Measurements from ENCODE around the gene SUCNR1.
"Not testable (repeated sequence)": the region's sequence is repeated elsewhere in the genome, so short reads cannot be mapped to it uniquely, and the experiment has no call there.

SUCNR1 gene

DNA sequence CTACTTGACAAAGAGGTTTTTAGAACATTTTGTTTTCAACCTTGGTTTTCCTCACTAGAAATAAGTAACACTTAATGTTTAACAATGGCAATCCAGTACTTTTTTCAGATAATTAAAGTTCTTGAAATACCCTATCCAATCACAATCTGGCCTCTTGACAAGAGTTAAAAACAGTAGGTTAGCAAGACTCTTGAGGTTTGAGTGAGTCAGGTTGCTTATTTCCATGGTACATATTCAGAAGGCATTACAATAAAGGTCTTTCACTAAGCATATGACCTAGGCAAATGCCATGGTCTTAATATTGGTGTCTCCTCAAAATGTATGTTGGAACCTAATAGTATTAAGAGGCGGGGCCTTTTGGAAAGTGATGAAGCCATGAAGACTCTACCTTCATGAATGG lies 5.6 kb downstream of the SUCNR1 start:
- TF ChIP-seq JUND (IDR thresholded peaks at IDR 0.05; ENCODE audit: low read depth), result no peak
- no peak for DNase-seq (ENCODE audit: low read depth in 1 of 2, low spot score in 1 of 2)
- in situ Hi-C loops (cut with HindIII; ENCODE audit: low pct_unique_long_range_greater_than_20kb, low sequenced_read_pairs), result no loop called here

- in situ Hi-C loops (cut with HindIII; ENCODE audit: low pct_unique_long_range_greater_than_20kb, low sequenced_read_pairs), result no loop called here
- DNase-seq (ENCODE audit: low read depth in 1 of 2, low spot score in 1 of 2), result no peak
- TF ChIP-seq JUND (IDR thresholded peaks at IDR 0.05; ENCODE audit: low read depth), result no peak
These were observed 6.4 kb downstream of the SUCNR1 start for GRCh38 chr3:151879679-151880415.

DNA sequence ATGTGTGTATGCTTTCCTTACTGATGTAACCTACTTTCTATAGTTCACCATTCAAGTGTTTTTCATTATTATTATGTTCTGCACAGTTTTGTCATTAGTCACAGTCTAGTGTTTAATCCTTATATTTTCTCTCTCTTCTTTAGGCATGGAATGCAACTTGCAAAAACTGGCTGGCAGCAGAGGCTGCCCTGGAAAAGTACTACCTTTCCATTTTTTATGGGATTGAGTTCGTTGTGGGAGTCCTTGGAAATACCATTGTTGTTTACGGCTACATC lies 6.9 kb downstream of the SUCNR1 start:
- TF ChIP-seq JUND (IDR thresholded peaks at IDR 0.05; ENCODE audit: low read depth), result no peak
- DNase-seq (ENCODE audit: low read depth in 1 of 2, low spot score in 1 of 2), result no peak
- in situ Hi-C loops (cut with HindIII; ENCODE audit: low pct_unique_long_range_greater_than_20kb, low sequenced_read_pairs), result no loop called here

GRCh38 chr3:151881137-151881536 lies 7.7 kb downstream of the SUCNR1 start:
- in situ Hi-C loops (cut with HindIII; ENCODE audit: low pct_unique_long_range_greater_than_20kb, low sequenced_read_pairs), result no loop called here
- no peak for TF ChIP-seq JUND (IDR thresholded peaks at IDR 0.05; ENCODE audit: low read depth)
- no peak for DNase-seq (ENCODE audit: low read depth in 1 of 2, low spot score in 1 of 2)

GRCh38 chr3:151885397-151885796 lies 12.0 kb downstream of the SUCNR1 start:
- DNase-seq (ENCODE audit: low read depth in 1 of 2, low spot score in 1 of 2); in situ Hi-C loops (cut with HindIII; ENCODE audit: low pct_unique_long_range_greater_than_20kb, low sequenced_read_pairs): not testable (repeated sequence)

DNA sequence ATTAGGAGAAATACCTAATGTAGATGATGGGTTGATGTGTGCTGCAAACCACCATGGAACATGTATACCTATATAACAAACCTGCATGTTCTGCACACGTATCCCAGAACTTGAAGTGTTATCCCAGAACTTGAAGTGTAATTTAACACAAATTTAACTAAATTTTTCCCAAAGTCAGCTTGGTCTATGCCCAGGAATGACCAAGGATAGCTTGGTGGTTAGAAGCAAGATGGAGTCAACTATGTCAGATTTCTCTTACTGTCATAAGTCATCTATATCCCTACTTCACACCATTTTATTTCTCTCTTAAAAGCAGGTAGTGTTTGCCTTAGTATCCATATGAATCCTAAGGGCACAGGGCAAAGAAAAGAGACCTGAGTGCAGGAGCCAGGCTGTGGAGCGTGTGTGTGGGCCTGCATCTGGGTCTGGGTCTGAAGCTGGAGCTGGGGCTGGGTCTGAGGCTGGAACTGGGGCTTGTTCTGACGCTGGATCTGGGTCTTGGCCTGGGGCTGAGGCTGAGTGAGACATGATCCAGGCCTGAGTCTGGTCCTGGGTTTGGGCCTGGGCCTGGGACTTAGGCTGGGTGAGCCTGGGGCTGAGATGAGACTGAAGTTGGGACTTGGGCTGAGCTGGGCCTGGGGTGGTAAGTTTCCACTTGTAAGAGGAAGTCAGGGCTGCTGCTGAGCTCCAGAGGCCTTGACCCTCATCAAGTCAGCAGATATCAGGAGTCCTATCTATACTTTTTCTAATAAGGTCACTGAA lies 14.2 kb downstream of the SUCNR1 start:
- DNase-seq (ENCODE audit: low read depth in 1 of 2, low spot score in 1 of 2); in situ Hi-C loops (cut with HindIII; ENCODE audit: low pct_unique_long_range_greater_than_20kb, low sequenced_read_pairs): not testable (repeated sequence)

GRCh38 chr3:151890721-151891141 lies 17.3 kb downstream of the SUCNR1 start:
- in situ Hi-C loops (cut with HindIII; ENCODE audit: low pct_unique_long_range_greater_than_20kb, low sequenced_read_pairs), result no loop called here
- no peak for TF ChIP-seq JUND (IDR thresholded peaks at IDR 0.05; ENCODE audit: low read depth)
- DNase-seq (ENCODE audit: low read depth in 1 of 2, low spot score in 1 of 2), result peak in 1 of 2 experiments; percentile 74

GRCh38 chr3:151891721-151892120 lies 18.3 kb downstream of the SUCNR1 start:
- no peak for TF ChIP-seq JUND (IDR thresholded peaks at IDR 0.05; ENCODE audit: low read depth)
- in situ Hi-C loops (cut with HindIII; ENCODE audit: low pct_unique_long_range_greater_than_20kb, low sequenced_read_pairs), result no loop called here
- no peak for DNase-seq (ENCODE audit: low read depth in 1 of 2, low spot score in 1 of 2)

DNA sequence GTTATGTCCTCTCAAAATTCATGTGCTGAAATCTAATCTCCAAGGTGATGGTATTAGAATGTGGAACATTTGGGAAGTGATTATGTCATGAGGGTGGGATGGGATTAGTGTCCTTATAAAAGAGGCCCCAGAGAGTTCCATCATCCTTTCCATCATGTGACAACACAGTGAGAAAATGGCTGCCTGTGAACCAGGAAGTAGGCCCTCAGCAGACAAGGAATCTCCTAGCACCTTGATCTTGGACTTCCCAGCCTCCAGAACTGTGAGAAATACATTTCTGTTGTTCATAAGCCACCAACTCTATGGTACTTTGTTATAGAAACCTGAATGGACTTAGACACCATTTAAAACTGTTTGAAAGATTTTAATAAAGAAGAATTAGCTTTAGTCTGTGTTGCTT lies 20.8 kb downstream of the SUCNR1 start:
- TF ChIP-seq JUND (IDR thresholded peaks at IDR 0.05; ENCODE audit: low read depth), result no peak
- no peak for DNase-seq (ENCODE audit: low read depth in 1 of 2, low spot score in 1 of 2)
- in situ Hi-C loops (cut with HindIII; ENCODE audit: low pct_unique_long_range_greater_than_20kb, low sequenced_read_pairs), result no loop called here

- in situ Hi-C loops (cut with HindIII; ENCODE audit: low pct_unique_long_range_greater_than_20kb, low sequenced_read_pairs), result no loop called here
- no peak for DNase-seq (ENCODE audit: low read depth in 1 of 2, low spot score in 1 of 2)
- TF ChIP-seq JUND (IDR thresholded peaks at IDR 0.05; ENCODE audit: low read depth), result no peak
These were observed 22.2 kb downstream of the SUCNR1 start for GRCh38 chr3:151895478-151896241.

- in situ Hi-C loops (cut with HindIII; ENCODE audit: low pct_unique_long_range_greater_than_20kb, low sequenced_read_pairs), result no loop called here
- DNase-seq (ENCODE audit: low read depth in 1 of 2, low spot score in 1 of 2), result no peak
- TF ChIP-seq JUND (IDR thresholded peaks at IDR 0.05; ENCODE audit: low read depth), result no peak
These were observed 23.0 kb downstream of the SUCNR1 start for GRCh38 chr3:151896246-151897012.

DNA sequence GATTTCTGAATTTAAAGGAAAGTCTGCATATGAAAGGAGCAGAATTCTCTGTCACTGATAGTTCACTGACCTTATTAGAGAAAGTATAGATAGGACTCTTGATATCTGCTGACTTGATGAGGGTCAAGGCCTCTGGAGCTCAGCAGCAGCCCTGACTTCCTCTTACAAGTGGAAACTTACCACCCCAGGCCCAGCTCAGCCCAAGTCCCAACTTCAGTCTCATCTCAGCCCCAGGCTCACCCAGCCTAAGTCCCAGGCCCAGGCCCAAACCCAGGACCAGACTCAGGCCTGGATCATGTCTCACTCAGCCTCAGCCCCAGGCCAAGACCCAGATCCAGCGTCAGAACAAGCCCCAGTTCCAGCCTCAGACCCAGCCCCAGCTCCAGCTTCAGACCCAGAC lies 24.7 kb downstream of the SUCNR1 start:
- DNase-seq (ENCODE audit: low read depth in 1 of 2, low spot score in 1 of 2); in situ Hi-C loops (cut with HindIII; ENCODE audit: low pct_unique_long_range_greater_than_20kb, low sequenced_read_pairs): not testable (repeated sequence)

- in situ Hi-C loops (cut with HindIII; ENCODE audit: low pct_unique_long_range_greater_than_20kb, low sequenced_read_pairs); DNase-seq (ENCODE audit: low read depth in 1 of 2, low spot score in 1 of 2): not testable (repeated sequence)
These were observed 25.3 kb downstream of the SUCNR1 start for GRCh38 chr3:151898564-151899261.

All from T47D (cell line).